Frontal cortex (tissue), 4 donors: ENCODE data around the gene WHRN. TPM values are rescaled to one million over a fixed set of nuclear protein-coding genes. Genes with fewer than 3 reads are reported as not detected.

Experiments used
- DNase-seq, 2 donors: peaks; one replicate each; pipeline ENCODE4 v3.0.0; 2012; ENCODE audit warnings: low spot score in 2 of 2
- FAIRE-seq: peaks from 2 replicates; lab custom pipeline; 2012; peaks lifted over from hg19 to GRCh38; lab: Jason Lieb, UNC
- total RNA-seq: library from RNA; depleted of rRNA; stranded (reverse); fragments of >200 nt; gene quantifications from one replicate; pipeline ENCODE4 v1.2.3, GENCODE V29; 2014
- donor health status: control.
- donor health status: control.
- donor health status: control.

The WHRN gene
- total RNA-seq, 1 donor from 2014 or later: 0.41 TPM

GRCh38 chr9:114516913-114517312 is 11.6 kb upstream of the WHRN start:
- DNase-seq (no peak), FAIRE-seq (no peak)

GRCh38 chr9:114515528-114515927 is 10.3 kb upstream of the WHRN start:
- FAIRE-seq (no peak), DNase-seq (no peak)

GRCh38 chr9:114513959-114514267 is 8.6 kb upstream of the WHRN start:
- DNase-seq: no peak

GRCh38 chr9:114513055-114513958 is 8.0 kb upstream of the WHRN start:
- FAIRE-seq: no peak
- DNase-seq: no peak

More at GRCh38 chr9:114513959-114514267, 8.6 kb upstream of the WHRN start:
- no peak for FAIRE-seq

GRCh38 chr9:114511978-114512874 is 7.0 kb upstream of the WHRN start:
- DNase-seq (no peak), FAIRE-seq (no peak)

- no peak for FAIRE-seq
- peak; percentile 34 to 44 for DNase-seq
Observed at GRCh38 chr9:114507726-114508125, 2.5 kb upstream of the WHRN start.

- DNase-seq: no peak
- FAIRE-seq: no peak
Observed at GRCh38 chr9:114506082-114506390, 763 bp upstream of the WHRN start.

GRCh38 chr9:114504341-114505186 is 709 bp downstream of the WHRN start:
- peak; percentile 44 to 70 for DNase-seq
- no peak for FAIRE-seq

- no peak for FAIRE-seq
- DNase-seq: peak in 1 of 2 donors; percentile 26
Observed at GRCh38 chr9:114503522-114504340, 1.5 kb downstream of the WHRN start.

GRCh38 chr9:114503009-114503408 is 2.3 kb downstream of the WHRN start:
- peak in 1 of 2 donors; percentile 21 for DNase-seq
- FAIRE-seq: no peak

GRCh38 chr9:114501796-114502682 is 3.2 kb downstream of the WHRN start:
- DNase-seq (peak; percentile 57), FAIRE-seq (no peak)

- FAIRE-seq: no peak
Observed at GRCh38 chr9:114500697-114501292, 4.5 kb downstream of the WHRN start.

GRCh38 chr9:114499941-114500696 is 5.2 kb downstream of the WHRN start:
- no peak for DNase-seq

More at GRCh38 chr9:114500697-114501292, 4.5 kb downstream of the WHRN start:
- peak in 1 of 2 donors; percentile 24 for DNase-seq

GRCh38 chr9:114499528-114499927 is 5.7 kb downstream of the WHRN start:
- no peak for FAIRE-seq
- DNase-seq: no peak

More at GRCh38 chr9:114499941-114500696, 5.2 kb downstream of the WHRN start:
- no peak for FAIRE-seq

- no peak for FAIRE-seq
- DNase-seq: no peak
Observed at GRCh38 chr9:114497727-114498382, 7.4 kb downstream of the WHRN start.

- no peak for DNase-seq
Observed at GRCh38 chr9:114497236-114497635, 8.0 kb downstream of the WHRN start.

GRCh38 chr9:114496011-114496410 is 9.3 kb downstream of the WHRN start:
- DNase-seq: no peak
- no peak for FAIRE-seq

More at GRCh38 chr9:114497236-114497635, 8.0 kb downstream of the WHRN start:
- no peak for FAIRE-seq
